Putamen (tissue), 1 donor: ENCODE data around the gene TRAF7.
"Not testable (repeated sequence)": the region's sequence is repeated elsewhere in the genome, so short reads cannot be mapped to it uniquely, and the experiment has no call there.

Experiments used
- DNase-seq: peaks from one replicate; pipeline ENCODE4 v3.0.0-alpha.2; 2016; ENCODE audit warnings: low spot score

The TRAF7 gene

DNA sequence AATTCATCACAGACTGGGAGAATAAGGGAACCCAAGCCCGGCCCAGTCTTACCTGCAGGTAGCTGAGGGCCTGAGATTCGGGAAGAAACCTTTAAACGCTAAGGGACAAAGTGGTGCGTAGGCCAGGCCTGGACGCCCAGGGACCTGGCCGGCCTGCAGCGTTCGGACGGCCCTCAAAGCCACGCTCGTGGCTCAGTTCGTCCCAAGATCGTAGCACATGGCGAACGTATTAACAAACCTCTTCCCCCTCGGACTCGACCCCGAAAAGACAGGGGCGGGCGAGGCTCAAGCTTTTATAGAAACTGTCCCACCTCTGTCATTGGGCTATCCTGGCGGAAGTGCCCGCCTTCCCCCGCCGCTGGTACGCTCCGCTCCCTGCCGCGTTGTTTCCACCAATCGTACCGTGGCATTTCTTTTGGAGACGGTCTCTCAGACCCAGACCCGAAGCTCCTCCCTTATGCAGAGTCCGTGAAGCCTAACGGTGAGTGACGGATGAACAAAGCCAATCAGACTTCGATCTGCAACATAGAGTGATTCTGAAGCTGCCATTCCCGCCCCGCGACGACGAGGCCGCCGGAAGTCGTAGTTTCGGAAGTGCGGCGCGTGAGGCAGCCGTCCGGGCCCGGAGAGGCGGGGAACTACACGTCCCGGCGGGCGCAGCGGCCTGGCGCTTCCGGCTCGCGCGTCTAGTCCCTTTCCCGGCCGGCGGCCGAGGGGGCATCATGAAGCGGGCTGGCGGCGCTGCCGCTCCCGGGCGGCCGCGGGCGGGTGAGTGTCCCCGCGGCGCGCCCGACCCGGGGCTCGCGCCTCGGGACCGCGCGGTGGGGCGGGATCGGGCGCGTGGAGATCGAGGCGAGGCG is at the start of gene TRAF7:
Gene TRAF7, plus strand, starts transcription at position 692 of the 860 bp plus-strand sequence. CDS start 8,139 bp downstream, outside the sequence.
- peak; percentile 100 for DNase-seq

DNA sequence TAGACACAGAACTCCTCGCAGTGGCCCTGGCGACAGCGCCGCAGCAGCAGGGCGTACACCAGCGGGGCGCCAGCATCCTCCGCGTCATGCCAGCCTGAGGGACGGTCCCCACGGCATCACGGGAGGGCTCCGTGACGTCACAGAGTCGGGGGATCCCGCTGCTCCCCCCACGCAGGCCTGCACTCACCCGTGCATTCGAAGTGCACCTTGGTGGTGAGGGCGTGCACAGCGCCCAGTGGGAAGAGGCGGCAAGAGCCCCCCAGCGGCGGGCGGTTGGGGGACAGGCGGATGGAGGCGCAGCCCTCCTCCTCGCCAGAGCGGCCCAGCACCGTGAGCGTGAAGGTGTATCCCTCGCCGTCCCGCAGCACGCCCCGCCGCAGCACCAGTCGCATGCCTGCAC is 49.4 kb upstream of the TRAF7 start:
- DNase-seq = not testable (repeated sequence)

DNA sequence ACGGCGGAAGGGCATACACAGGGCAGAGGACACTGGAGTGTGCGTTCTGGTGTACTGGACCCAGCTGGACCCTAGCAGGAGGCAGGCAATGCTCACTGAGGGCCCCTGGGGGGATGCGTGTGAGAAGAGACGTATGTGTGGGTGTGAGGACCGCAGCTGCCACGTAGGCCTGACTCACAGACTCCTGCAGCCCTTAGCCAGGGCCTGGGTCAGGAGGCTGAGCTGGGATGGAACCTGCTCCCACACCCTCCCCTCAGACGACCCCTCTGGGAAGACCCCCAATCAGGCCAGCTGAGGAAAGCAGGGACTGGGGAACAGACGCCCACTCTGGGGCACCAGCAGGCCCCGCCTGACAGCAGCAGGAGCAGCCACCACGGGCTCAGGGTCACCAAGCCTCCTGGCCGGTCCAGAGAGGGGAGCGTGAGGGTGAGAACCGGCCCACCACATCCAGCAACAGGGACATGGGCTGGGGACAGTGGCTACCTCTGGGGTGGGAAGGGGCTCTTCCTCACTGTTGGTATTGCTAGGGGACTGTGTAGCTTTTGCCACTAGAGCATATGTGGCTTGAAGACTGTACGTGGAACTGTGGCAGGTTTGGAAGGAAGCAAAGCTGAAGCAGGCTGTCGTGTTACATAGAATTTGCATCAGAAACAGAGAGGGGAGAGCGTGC is 48.3 kb upstream of the TRAF7 start:
- DNase-seq = not testable (repeated sequence)

DNA sequence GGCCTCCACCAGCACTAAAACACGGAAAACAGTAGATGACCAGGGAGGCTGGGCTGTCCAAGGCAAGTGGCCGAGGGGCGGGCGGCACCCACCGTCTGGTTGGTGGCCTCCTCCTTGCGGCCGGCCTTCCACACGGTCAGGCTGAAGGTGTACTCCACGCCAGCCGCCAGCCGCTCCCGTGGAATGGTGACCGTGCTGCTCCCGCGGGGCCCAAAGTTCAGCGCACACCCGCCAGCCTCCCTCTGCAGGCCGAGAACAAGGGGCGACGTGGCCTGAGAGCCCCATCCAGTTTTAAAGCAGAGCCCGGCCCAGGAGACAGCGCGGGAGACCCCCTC is 47.8 kb upstream of the TRAF7 start:
- not testable (repeated sequence) for DNase-seq

DNA sequence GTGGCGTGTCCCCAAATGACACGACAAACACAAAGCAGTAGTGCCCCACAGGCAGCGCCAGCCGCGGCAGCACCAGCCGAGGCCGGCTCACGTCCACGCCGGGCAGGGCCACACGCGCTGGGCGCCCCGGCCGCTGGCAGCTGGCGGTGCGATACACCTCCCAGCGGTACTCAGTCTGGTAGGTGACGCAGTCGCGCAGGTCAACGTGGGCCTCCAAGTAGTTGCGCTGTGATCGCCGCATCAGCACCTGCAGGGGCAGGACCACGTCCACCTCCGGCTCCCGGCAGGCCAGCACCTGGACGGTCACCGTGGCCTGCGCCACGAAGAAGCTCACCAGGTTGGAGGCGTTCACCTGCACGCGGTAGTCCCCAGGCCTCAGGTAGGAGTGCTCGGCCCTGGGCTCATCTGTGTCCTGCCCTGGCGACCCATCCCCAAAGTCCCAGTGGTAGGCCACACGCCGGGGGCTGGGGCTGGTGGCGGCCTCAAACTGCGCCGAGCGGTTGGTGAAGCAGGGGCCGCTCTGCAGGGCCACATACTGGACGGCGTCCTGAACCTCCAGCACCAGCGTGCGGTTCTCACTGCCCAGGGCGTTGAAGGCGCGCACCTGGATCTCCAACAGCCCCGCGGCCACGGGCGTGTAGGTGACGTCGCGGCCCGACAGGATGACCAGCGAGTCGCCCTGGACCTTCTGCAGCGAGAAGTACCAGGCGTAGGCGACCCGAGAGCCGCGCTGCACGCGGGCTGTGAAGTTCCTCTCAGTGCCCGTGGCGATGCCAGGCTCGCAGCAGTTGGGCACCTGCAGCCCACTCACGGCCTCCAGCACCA is 46.9 kb upstream of the TRAF7 start:
- DNase-seq = not testable (repeated sequence)

DNA sequence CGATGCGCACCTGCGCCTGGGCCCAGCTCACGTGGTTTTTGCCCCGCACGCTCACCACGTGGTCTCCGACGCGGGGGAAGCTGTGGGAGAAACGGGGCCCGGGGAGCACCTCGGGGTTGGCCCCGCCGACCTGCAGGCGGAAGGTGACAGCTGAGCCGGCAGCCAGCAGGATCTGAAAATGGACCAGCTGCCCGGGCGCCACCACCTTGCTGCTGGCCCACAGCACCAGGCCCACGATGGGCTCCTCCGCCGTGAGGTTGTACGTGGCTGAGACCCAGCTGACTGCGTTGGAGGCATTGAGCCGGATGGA is 46.4 kb upstream of the TRAF7 start:
- not testable (repeated sequence) for DNase-seq

DNA sequence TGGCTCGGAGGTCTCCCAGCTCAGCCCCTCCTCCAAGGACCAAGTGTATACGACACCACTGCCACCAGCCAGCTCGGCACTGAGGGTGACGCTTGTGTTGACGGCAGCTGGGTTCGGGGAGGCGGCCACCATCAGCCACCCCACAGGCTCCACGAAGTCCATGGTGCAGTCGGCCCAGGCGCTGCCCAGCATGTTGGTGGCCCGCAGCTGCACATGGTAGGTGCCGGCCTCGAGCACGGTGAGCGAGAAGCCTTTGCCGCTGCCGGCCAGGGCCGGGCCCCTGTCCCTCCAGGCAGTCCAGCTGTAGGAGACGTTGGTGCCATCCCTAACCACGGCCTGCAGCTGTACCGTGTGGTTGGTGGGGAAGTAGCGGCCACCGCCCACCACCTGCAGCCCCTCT is 45.7 kb upstream of the TRAF7 start:
- DNase-seq = not testable (repeated sequence)

DNA sequence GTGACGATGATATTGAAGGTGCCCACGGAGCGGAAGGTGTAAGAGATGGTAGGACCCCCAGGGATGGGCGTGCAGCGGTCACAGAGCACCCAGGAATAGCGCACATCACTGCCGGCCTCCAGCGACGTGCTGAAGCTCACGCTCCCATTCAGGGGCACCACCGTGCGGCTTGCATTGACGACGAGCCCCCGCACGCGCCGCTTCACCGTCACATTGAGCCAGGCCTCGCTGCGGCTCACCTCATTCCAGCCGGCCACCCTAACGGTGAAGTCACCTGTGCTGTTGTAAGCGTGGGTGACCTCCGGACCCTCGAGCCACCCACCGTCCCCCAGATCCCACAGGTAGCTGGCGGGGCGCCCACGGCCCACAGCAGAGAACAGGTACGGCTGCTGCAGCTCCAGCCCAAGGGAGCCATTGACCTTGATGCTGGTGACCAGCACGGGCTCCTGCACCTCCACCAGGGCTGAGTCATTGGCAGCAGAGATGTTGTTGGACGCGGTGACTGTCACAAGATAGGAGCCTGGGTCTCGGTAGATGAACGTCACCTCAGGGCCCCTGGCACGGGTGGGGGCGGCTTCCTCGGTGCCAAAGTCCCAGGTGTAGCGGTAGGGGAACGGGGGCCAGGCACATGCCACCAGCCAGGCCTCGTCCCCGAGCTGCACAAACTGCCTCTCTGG is 45.1 kb upstream of the TRAF7 start:
- not testable (repeated sequence) for DNase-seq

DNA sequence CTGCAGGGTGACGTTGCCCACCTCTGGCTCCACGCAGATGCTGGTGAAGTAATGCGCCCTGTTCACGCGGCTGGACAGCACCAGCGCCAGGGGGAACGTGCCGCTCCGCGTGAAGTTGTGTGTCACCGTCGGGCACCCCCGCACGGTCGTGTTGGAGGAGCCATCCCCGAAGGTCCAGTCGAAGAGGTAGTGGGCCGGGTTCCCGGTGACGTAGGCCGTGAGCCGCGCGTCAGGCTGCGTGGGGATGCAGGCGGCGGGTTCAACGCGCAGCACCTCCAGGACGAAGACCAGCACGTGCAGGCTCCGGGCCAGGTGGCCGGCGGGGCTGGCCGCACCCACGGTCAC is 44.6 kb upstream of the TRAF7 start:
- DNase-seq = not testable (repeated sequence)

DNA sequence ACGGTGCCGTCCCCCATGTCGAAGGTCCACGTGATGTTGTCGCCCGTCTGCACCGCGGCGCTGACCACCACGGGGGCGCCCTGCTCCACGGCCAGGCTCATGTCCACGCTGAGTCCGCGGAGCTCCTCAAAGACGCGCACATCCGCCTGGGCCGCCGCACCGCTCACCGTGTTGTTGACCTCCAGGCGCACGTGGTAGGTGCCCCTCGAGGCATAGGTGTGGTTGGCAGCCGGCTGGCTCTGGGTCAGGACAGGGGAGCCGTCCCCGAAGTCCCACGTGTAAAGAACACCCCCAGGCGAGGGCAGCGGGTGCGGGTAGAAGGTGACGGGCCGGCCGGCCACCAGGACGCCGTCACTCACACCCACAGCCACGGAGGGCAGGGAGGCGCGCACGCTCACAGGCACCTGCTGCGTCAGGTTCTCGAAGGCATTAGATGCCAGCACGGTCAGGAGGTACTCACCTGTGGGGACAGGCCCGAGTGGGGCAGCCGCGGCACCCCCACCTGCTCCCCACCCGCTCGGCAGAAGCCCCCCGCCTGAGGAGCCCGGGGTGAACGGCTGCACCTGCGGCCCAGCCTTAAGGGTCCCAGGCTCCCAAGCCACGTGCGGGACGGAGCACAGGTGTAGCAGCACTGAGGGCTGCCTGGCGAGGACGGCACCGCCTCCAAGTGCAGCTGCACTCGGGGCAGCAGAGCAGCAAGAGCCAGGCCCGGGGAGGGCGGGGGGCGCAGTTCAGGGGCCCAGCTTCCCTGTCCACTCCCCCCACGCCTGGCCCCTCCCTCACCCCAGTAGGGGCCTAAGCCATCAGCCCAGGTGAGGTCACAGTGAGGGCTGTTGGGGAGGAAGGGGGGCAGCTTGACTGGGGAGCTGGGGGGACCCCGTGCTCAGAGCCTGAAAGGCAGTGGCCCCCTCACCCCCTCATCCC is 43.9 kb upstream of the TRAF7 start:
- not testable (repeated sequence) for DNase-seq

DNA sequence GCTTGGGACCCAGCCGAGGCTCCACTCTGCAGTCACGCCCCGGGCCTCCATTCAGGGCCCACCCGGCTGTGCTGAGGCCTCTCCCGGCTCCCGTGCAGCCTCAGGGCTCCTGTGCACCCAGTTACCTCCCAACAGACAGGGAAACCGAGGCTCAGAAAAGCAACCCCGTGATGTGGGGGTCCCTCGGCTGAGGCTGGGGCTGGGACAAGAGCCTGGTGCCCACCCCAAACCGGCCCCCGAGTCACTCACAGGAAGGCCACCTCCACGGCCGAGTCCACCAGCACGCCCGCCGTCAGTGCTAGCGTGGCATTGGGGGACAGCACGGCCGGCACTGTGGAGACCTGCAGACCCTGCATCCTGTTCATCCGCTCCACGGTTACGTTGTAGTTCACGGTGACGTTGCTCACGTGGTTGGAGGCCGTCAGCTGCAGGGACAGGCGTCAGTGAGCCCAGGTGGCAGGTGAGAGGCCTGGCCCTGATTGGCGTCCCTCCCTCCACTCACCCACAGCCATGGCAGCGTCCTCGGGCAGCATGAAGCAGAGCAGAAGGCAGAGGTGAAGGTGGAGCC is 43.0 kb upstream of the TRAF7 start:
- not testable (repeated sequence) for DNase-seq

DNA sequence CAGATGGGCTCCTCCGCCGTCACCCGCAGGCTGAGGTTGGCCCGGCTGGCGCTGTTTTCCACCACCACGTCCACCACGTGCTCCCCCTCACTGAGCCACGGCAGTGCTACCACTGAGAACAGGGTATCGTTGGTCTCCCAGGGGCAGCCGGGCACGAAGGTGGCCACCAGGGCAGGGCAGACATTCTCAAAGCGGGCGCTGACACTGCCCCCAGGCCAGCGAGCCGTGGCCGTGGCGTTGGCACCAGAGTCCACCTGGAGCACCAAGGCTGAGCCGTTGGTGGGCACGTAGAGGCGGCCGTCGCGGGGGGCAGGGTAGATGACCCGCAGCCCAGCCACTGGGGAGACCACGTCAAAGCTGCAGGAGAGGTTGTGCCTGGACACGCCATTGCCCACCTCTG is 41.4 kb upstream of the TRAF7 start:
- DNase-seq = not testable (repeated sequence)

DNA sequence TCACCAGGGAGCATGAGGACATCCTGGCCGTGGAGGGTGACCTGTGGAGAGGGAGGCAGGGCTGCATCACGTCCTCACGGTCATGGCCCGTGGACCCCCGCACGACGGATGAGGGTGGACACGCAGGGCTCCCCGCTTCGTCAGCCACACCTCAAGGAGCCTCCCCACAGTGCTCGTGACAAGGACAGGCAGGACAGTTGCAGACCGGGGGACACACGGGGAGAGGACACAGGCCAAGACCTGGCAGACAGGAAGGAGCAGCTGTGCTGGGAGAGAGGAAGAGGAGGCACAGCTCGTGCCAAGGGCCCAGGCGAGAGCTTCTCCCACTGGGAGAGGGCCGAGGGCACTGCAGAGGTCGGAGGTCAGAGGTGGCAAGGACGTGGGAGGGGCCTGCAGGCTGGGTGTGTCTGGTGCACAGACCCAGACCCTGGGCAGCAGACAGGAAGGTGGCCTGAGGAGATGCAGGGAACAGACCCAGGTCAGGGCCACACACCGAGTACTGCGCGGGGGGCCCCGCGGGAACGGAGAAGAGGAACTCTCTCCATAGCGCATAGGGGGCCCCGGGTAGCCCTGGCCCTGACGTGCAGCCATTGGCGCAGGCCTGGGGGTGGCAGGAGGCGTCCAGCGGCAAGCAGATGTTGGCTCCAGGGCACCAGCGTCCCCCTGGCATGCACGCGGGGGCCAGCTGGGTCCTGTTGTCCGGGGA is 40.5 kb upstream of the TRAF7 start:
- DNase-seq = not testable (repeated sequence)

DNA sequence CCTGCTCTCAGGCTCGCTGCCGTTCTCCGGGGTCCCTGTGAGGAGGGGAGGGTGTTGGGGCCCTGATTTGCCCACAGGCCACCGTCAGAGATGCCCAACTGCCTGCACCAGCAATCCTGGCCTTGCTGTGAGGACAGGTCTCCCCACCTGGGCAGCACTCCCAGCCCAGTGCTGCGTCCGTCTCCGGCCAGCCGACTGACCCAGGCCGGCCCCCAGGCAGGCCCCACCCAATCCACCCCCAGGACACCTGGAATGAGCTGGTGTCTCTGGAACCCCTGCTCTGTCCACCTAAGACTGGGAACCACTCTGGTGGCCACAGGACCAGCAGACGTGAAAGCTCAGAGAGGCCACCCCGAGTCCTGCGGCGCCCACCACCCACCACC is 40.0 kb upstream of the TRAF7 start:
- no peak for DNase-seq

DNA sequence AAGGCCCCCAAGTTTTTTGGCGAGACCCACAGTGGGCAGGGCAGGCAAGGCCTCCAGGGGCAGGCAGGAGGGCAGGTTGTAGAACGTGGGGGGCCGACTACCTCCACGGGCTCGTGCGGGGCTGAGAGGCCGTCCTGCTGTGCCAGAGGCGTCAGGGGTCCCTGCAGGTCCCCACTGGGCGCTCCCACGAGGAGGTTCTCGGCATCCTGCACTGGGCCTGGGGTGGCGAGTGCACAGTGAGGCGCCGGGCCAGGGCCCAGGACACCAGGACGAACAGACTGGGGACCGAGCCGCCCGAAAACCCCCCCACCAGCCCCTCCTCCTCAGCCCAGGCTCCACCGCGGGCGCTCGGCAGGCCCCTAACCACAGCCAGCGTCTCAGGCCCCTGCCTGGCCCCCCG is 39.2 kb upstream of the TRAF7 start:
- DNase-seq = not testable (repeated sequence)

DNA sequence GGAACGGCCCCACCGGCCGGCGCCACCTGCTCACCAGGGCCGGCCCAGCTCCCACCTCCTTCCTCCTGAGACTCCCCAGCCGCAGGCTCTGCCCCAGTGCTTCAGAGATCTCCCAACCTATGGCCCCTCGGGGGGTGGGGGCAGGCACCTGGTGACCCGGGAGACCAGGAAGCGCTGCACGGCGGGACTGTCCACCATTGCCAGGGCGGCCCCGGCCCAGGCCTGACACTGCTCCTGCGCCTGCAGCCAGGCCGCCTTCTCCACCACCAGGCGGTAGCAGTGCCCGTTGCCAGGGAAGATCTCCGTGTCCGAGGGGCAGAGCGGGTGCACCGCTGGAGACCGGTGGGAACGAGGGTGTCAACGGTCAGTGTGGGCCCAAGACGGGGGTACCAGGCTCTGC is 38.2 kb upstream of the TRAF7 start:
- DNase-seq = not testable (repeated sequence)

DNA sequence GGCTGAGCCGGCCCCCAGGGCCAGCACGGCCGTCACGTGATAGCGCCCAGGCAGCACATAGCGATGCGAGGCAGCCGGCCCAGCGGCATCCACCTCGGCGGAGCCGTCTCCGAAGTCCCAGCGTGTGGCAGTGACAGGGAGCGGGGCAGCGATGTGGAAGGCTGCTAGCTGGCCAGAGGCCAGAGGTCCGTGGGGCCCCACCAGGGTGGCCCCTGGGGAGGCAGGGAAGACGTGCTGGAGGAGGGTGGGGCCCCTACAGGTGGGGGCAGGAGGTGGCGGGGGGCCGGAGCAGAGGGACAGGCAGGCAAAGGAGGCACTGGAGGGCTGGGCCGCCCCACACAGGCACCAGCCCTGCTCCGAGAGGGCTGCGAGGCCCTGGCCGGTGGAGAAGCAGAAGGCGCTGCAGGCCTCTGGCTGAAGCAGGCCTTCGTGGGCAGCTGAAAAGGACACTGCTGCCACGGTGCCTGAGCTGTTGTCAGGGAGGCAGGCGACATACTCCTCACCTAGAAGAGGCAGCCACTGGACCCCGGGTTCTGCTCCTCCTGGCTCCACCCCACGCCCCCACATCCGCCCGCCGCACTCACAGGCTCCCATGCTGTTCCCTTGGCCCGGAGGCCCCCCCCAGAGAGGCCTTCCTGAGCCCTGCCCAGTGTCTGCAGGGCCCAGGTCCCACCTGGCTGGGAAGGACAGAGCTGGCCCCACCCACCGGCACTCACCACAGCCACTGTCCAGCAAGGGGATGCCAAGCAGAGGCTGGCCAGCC is 37.4 kb upstream of the TRAF7 start:
- not testable (repeated sequence) for DNase-seq

DNA sequence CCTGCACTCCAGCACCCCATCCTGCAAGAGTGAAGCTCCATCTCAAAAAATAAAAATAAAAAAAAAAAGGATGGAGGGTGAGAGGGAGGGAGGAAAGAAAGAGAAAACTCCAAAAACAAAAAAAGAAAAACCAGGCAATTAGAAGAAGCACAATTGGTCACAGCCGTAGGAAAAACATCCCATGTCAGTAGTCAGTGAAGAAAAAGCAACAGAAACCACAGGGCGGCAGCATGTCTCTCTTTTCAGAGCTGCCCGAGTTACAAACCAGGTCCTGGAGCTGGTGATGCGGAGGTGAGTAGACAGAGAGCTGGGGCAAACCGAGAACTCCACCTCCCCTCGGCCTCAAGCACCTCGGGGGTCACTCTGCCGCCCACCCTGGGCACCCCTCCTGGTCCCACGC is 34.3 kb upstream of the TRAF7 start:
- peak; percentile 68 for DNase-seq

DNA sequence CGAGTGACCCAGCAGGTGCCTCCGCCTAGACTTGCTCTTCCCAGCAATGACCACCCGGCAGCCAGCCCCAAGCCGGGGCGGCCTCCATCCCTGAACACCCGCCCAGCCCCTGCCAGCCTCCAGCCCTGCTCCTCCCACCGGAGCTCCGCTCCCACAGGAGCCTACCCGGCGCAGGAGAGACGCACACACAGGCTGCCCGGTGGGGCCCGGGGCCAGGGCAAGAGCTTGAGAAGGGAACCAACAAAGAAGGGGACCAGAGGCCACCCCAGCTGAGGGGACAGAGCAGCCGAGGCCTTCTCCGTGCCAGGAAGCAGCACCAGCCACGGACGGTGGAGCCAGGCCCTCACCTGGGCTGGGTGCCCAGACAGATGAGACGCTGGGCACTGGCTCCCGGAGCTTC is 33.7 kb upstream of the TRAF7 start:
- no peak for DNase-seq
